HG03280 (cell line): Measurements from ENCODE around the gene CCDC33.

ENCODE experiments used
- ATAC-seq: cut with Tn5 transposase; IDR thresholded peaks from one replicate; pipeline ENCODE4 v1.9.1; 2021; ENCODE audit warnings: mild to moderate bottlenecking, moderate library complexity; ENCODE audit not compliant: unreplicated experiment

The CCDC33 gene

GRCh38 chr15:74208901-74209559 lies 27.1 kb upstream of the CCDC33 start:
- no peak for ATAC-seq

- no peak for ATAC-seq
These were observed 26.6 kb upstream of the CCDC33 start for GRCh38 chr15:74209560-74209958.

- no peak for ATAC-seq
These were observed 26.0 kb upstream of the CCDC33 start for GRCh38 chr15:74209997-74210671.

GRCh38 chr15:74210729-74211128 lies 25.4 kb upstream of the CCDC33 start:
- no peak for ATAC-seq

- ATAC-seq = no peak
These were observed 24.5 kb upstream of the CCDC33 start for GRCh38 chr15:74211656-74212055.

GRCh38 chr15:74212494-74212893 lies 23.6 kb upstream of the CCDC33 start:
- ATAC-seq = no peak

GRCh38 chr15:74213858-74214284 lies 22.3 kb upstream of the CCDC33 start:
- no peak for ATAC-seq

GRCh38 chr15:74214324-74215021 lies 21.7 kb upstream of the CCDC33 start:
- ATAC-seq = no peak

GRCh38 chr15:74215958-74216357 lies 20.2 kb upstream of the CCDC33 start:
- ATAC-seq = no peak

- no peak for ATAC-seq
These were observed 19.2 kb upstream of the CCDC33 start for GRCh38 chr15:74216949-74217348.

- no peak for ATAC-seq
These were observed 17.9 kb upstream of the CCDC33 start for GRCh38 chr15:74217907-74218885.

GRCh38 chr15:74220475-74221248 lies 15.5 kb upstream of the CCDC33 start:
- no peak for ATAC-seq

- ATAC-seq = no peak
These were observed 14.5 kb upstream of the CCDC33 start for GRCh38 chr15:74221399-74222239.

- no peak for ATAC-seq
These were observed 13.6 kb upstream of the CCDC33 start for GRCh38 chr15:74222240-74223119.

GRCh38 chr15:74225928-74226327 lies 10.2 kb upstream of the CCDC33 start:
- no peak for ATAC-seq

GRCh38 chr15:74226761-74227540 lies 9.2 kb upstream of the CCDC33 start:
- no peak for ATAC-seq

GRCh38 chr15:74227968-74228722 lies 8.0 kb upstream of the CCDC33 start:
- no peak for ATAC-seq
